Astrocyte of the cerebellum (primary cell): Measurements from ENCODE around the gene TMBIM1.
A peak's percentile ranks its signal among the peaks of the same experiment; 100 is the strongest.

Experiments used
- DNase-seq: peaks from one replicate; pipeline ENCODE4 v3.0.0-alpha.2; 2011; ENCODE audit warnings: low read depth
- H3K4me3 ChIP-seq: 2 replicates; pipeline ENCODE4 v1.5.1; 2011; ENCODE audit warnings: mild to moderate bottlenecking, low read depth, low read length, moderate library complexity
- in situ Hi-C: cut with HindIII; loops from 2 replicates; pipeline ENCODE4 v1.10.0; 2017; ENCODE audit warnings: low sequenced_read_pairs
- TF ChIP-seq, protein P1 (sequence below): IDR thresholded peaks from 2 replicates; pipeline ENCODE4 v1.5.1; 2012; ENCODE audit warnings: low read length, low read depth, moderate library complexity, mild to moderate bottlenecking; ENCODE audit errors: missing control alignments

Gene TMBIM1

DNA sequence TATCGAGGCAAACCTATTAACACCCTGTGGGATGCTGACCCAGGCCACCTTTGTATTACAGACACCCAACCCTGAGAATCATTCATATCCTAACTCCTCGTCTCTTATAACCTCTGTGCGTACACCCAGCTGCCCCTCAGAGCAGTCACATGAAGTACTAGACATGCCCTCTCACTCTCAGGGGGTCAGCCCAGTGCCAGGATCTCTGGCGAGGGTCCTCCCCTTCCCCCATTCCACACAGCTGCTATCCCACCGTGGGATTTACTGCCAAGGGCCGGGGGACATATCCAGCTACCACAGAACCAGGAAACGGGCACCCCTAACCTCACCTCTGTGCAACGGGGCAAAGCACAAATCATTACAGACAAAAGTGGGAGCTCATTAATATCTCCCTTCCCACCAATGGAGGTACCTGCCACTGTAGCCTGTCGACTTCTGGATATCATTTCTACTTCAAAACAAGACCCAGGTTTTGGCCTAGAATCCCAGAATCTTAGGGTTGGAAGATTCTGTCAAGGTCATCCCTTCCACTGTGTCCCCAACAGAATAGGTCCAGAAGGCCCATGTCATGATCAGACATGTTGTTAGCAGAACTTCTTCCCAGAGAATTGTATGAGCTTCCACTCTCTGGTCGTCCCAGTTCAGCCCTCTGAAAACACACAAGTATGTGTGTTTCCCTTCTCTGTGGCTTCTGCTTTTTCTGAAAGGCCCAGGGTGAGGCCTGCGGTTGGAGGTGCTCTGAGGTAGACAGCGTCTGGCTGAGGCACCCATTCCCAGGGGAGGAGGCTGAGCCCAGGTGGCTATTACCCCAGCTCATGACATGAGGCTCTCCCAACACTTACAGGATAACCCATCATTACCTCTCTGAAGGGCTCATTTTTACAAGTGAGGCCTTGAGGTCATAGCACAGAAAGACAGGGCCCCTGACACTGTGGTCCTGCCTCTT lies 1.7 kb downstream of the TMBIM1 start:
- TF ChIP-seq, protein P1, sequence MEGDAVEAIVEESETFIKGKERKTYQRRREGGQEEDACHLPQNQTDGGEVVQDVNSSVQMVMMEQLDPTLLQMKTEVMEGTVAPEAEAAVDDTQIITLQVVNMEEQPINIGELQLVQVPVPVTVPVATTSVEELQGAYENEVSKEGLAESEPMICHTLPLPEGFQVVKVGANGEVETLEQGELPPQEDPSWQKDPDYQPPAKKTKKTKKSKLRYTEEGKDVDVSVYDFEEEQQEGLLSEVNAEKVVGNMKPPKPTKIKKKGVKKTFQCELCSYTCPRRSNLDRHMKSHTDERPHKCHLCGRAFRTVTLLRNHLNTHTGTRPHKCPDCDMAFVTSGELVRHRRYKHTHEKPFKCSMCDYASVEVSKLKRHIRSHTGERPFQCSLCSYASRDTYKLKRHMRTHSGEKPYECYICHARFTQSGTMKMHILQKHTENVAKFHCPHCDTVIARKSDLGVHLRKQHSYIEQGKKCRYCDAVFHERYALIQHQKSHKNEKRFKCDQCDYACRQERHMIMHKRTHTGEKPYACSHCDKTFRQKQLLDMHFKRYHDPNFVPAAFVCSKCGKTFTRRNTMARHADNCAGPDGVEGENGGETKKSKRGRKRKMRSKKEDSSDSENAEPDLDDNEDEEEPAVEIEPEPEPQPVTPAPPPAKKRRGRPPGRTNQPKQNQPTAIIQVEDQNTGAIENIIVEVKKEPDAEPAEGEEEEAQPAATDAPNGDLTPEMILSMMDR, result no peak
- in situ Hi-C loops, result no loop called here
- H3K4me3 ChIP-seq, result peak overlapping the region; percentile 76
- DNase-seq, result no peak

DNA sequence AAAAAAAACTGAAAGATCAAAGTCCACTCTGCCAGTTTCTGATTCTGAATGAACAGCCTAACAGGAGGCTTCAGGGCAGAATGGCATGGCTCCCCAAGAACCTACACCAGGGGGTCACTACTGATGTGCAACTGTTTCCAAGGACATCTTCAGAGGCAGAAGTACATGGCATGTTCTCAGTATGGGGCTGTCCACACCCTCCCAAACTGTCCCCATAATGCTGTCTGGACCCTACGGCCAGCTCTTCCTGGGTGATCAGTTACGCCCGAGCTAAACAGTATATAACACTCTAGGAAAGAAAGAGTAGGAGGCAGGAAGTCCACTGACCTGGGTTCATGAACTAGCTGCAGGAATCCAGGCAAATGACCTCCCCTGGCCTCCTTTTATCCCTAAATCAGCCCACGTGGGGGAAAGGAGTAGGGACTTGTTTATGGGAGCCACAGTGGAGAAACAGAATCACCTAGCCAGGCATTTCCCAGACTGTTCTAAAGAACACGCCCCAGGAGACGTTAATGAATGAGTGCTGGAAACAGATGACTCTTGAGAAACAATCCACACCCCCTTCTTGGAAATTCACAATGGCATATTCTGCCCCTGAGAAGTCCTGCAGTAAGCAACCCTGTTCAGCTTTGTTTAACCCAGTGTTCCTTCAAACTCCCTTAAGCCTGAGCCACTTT lies 2.5 kb downstream of the TMBIM1 start:
- in situ Hi-C loops, result no loop called here
- no peak overlapping the region for H3K4me3 ChIP-seq
- DNase-seq, result no peak
- TF ChIP-seq, protein P1, result no peak

GRCh38 chr2:218286570-218287459 lies 5.5 kb downstream of the TMBIM1 start:
- DNase-seq, result peak; percentile 81
- in situ Hi-C loops, result no loop called here
- peak overlapping the region; percentile 47 for H3K4me3 ChIP-seq
- TF ChIP-seq, protein P1, result no peak

GRCh38 chr2:218285604-218286003 lies 6.7 kb downstream of the TMBIM1 start:
- peak overlapping the region; percentile 47 for H3K4me3 ChIP-seq
- TF ChIP-seq, protein P1, result no peak
- in situ Hi-C loops, result no loop called here
- peak; percentile 49 for DNase-seq

DNA sequence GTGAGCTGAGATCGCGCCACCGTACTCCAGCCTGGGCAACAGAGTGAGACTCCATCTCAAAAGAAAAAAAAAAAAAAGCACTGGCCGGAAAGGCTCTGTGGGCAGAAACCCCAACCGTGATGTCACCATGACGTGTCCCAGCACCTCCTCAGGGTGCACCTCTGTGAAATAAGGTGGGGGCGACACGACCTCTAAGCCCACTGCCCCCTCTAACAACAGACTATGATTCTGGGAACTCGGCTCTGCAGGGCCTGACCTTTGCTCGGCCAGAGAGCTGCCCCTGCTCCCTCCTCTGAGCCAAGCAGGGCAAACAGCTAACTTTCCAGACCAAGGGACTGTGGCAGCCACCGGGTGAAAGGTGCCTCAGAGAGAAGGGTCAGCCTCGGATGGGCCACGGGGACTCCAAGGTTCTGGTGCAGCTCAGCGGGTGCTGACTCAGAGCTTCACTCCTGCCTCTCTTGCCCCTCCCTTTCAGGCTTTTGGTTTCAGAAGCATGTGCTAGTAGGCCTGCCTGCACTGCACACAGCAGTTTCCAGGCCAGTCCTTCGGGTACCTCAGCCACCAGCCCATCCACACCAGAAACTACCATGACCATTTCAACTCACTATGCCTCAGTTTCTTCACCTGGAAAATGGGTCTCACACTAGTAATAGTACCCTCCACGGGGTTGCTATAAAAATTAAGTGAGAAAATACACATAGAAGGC lies 8.0 kb downstream of the TMBIM1 start:
- no peak overlapping the region for H3K4me3 ChIP-seq
- TF ChIP-seq, protein P1, result no peak
- no peak for DNase-seq
- in situ Hi-C loops, result no loop called here
